ENCODE measurements around the gene YEATS2.

- TF ChIP-seq POLR2A (IDR thresholded peaks at IDR 0.05; ENCODE audit: low read depth, low read length) = no peak
- no peak for TF ChIP-seq POLR2AphosphoS5 (IDR thresholded peaks at IDR 0.05; ENCODE audit: low read depth, low read length)
- no peak for TF ChIP-seq TAF1 (IDR thresholded peaks at IDR 0.05; ENCODE audit: low read depth, low read length)
- TF ChIP-seq POU2F2 (IDR thresholded peaks at IDR 0.05; ENCODE audit: low read depth, low read length) = no peak
- no peak for TF ChIP-seq SPI1 (IDR thresholded peaks at IDR 0.05; ENCODE audit: low read depth, low read length)
Observed at GRCh38 chr3:183845090-183845489, 147.5 kb downstream of the YEATS2 start.

Data from GM12891 (cell line).